Activated CD4-positive, CD25-positive, alpha-beta regulatory T cell treated with anti-CD3 and anti-CD28 coated beads, Interleukin-2, amount 50 U/mL, for 72 hours (primary cell): ENCODE results near the gene SP9.
"Not testable (repeated sequence)": the region's sequence is repeated elsewhere in the genome, so short reads cannot be mapped to it uniquely, and the experiment has no call there.

Experiments
- DNase-seq: peaks from one replicate; pipeline ENCODE4 v3.0.0; 2021

SP9 gene

GRCh38 chr2:174350018-174350417, 15.3 kb downstream of the SP9 start:
- DNase-seq, result no peak

DNA sequence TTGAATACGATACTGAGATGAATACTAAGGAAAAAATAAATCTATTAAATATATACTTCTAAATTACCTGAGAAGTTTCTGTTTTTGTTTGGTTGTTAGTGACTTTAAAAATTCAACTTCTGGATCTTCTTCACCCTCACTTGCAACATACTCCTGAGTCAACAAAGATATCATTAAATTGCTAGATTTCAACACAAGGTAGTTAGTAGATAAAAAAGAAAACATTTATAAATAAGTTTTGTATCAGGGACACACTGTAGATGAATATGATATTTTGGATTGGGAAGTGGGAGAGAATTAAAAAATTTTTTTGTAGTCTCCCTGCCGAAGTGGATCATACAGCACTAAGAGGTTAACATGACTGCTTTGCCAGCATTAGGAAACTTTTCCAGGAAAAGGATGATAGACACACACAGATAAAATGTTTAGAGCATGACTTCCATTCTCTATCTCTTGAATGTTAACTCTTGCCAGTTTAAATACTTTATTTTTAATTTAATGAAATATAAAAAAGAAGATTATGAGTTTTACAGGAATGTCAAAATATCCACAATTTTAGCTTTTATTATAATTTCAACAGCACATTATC, 15.9 kb downstream of the SP9 start:
- DNase-seq, result no peak

DNA sequence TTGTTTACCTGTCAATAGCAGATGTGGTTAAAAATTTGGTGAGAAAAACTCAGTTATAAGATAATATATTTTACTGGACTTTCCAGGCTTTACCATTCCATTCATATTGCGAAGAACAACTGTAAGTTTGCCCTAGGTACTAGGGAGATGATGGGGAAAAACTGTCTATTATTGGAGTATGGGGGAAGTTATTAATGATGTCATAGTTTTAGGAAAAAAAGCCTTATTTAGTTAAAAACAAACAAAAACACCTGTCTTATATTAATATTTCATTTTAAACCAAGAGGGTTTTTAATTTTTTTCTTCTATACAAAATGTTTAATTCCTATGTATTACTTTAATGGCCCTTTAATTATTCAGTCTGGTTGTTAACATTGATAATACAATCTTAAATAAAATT, 18.2 kb downstream of the SP9 start:
- no peak for DNase-seq

DNA sequence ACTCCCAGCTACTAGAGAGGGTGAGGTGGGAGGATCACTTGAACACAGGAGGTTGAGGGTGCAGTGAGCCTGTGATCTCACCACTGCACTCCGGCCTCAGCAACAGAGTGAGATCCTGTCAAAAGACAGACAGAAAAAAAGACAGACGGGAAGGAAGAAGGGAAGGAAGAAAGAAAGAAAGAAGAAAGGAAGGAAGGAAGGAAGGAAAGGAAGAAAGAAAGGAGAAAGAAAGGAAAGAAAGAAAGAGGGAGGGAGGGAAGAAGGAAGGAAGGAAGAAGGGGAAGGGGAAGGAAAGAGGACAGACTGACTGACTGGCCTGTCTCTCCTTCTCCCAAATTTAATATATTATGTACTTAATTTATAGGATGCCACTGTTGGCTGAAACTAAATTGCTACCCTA, 21.6 kb downstream of the SP9 start:
- no peak for DNase-seq

GRCh38 chr2:174359663-174360062, 24.9 kb downstream of the SP9 start:
- DNase-seq, result not testable (repeated sequence)

DNA sequence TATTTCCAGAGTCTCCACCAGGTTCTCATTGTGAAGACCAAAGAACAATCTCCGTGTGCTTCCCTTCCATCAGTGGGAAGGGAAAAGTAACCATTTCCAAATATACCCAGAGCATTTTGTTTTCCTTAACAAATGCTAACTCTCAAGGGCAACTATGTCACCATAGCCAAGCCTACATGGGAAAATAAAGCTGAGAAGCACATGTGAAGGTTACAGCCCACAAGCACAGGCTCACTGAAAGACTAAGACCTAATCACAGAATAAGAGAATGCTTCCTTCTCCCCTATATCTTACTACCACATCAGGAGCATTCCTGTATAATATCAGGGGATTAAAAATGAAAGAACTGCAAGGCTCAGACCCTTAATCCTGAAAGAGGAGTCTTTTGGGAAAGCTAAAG, 28.2 kb downstream of the SP9 start:
- no peak for DNase-seq

DNA sequence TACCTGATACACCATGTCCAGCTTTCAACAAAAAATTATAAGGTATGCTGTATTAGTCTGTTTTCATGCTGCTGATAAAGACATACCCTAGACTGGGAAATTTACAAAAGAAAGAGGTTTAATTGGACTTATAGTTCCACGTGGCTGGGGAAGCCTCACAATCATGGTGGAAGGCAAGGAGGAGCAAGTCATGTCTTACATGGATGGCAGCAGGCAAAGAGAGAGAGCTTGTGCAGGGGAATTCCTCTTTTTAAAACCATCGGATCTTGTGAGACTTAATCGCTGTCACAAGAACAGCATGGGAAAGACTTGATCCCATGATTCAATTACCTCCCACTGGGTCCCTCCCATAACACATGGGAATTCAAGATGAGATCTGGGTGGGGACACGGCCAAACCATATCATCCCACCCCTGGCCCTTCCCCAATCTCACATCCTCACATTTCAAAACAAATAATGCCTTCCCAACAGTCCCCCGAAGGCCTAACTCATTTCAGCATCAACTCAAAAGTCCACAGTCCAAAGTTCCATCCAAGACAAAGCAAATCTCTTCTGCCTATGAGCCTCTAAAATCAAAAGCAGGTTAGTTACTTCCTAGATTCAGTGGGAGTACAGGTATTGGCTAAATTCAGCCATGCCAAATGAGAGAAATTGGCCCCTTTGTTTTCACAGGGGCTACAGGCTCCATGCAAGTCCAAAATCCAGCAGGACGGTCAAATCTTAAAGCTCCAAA, 28.9 kb downstream of the SP9 start:
- not testable (repeated sequence) for DNase-seq

DNA sequence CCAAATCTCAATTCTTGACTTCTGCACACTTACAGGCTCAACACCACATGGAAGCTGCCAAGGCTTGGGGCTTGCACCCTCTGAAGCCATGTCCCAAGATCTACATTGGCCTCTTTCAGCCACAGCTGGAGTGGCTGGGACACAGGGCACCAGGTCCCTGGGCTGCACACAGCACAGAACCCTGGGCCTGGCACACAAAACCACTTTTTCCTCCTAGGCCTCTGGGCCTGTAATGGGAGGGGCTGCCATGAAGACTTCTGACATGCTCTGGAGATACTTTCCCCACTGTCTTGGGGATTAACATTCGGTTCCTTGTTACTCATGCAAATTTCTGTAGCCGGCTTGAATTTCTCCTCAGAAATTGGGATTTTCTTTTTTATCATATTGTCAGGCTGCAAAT, 29.9 kb downstream of the SP9 start:
- DNase-seq, result no peak

GRCh38 chr2:174365571-174365970, 30.8 kb downstream of the SP9 start:
- no peak for DNase-seq

DNA sequence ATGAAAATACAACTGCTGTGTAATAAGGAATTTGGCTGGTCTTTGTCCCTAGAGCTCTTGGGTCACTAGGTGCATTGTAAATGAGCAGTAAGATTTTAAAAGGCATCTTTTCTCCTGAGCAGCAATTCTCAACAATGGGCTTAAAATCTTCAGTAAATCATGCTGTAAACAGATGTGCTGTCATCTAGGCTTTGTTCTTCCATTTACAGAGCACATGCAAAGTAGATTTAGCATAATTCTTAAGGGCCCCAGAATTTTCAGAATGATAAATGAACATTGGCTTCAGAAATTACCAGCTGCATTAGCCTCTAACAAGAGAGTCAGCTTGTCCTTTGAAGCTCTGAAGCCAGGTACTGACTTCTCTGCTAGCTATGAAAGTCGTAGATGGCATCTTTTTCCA, 33.9 kb downstream of the SP9 start:
- no peak for DNase-seq

DNA sequence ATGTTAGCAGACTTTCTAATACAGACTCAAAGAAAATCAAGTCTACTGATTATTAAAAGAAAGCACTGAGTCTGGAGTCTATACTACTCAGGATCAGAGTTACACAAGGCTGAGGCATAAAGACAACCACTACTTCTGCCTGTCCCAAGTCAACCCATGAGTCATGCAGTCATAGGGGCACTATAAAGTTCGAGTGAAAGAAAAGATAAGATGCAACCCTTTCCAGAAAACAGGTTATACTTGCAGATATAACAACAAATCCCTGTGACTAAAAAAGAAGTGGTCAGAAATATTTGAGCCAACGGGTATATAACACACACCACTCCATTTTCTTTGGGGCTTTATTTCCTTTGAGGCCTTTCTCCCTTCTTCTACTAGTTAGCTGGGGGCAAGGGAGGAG, 42.2 kb downstream of the SP9 start:
- no peak for DNase-seq

DNA sequence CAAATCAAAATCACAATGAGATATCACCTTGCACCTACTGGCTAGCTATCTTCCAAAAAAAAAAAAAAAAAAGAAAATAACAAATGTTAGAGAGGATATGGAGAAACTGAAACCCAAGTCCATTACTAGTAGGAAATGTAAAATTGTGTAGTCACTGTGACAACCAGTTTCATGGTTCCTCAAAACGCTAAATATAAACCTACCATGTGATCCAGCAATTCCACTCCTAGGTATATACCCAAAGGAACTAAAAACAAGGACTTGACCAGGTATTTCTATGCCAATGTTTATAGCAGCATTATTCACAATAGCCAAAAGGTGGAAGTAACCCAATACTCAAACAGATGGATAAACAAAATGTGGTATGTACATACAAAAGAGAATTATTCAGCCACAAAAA, 49.0 kb downstream of the SP9 start:
- no peak for DNase-seq

- no peak for DNase-seq
Observed at GRCh38 chr2:174385201-174385600, 50.4 kb downstream of the SP9 start.
